ENCODE data around the gene SLC30A7.
"Not testable (repeated sequence)": the region's sequence is repeated elsewhere in the genome, so short reads cannot be mapped to it uniquely, and the experiment has no call there.

SLC30A7 gene

GRCh38 chr1:100895540-100896480 is at the start of gene SLC30A7:
SLC30A7 (plus strand) TSS chr1:100896090; CDS start chr1:100896263, 173 bp downstream.
- DNase-seq: no peak

GRCh38 chr1:100847361-100848082 is 48.4 kb upstream of the SLC30A7 start:
- DNase-seq: peak; percentile 20

- no peak for DNase-seq
Measured at GRCh38 chr1:100851726-100852125, 44.2 kb upstream of the SLC30A7 start.

- DNase-seq: no peak
Measured at GRCh38 chr1:100852976-100853375, 42.9 kb upstream of the SLC30A7 start.

- DNase-seq: not testable (repeated sequence)
Measured at GRCh38 chr1:100855116-100855515, 40.8 kb upstream of the SLC30A7 start.

- no peak for DNase-seq
Measured at GRCh38 chr1:100860397-100860991, 35.4 kb upstream of the SLC30A7 start.

GRCh38 chr1:100861379-100861778 is 34.5 kb upstream of the SLC30A7 start:
- no peak for DNase-seq

- DNase-seq: no peak
Measured at GRCh38 chr1:100862591-100862990, 33.3 kb upstream of the SLC30A7 start.

- no peak for DNase-seq
Measured at GRCh38 chr1:100866041-100866900, 29.6 kb upstream of the SLC30A7 start.

GRCh38 chr1:100866901-100867206 is 29.0 kb upstream of the SLC30A7 start:
- no peak for DNase-seq

- no peak for DNase-seq
Measured at GRCh38 chr1:100868364-100868995, 27.4 kb upstream of the SLC30A7 start.

- DNase-seq: no peak
Measured at GRCh38 chr1:100869996-100870395, 25.9 kb upstream of the SLC30A7 start.

GRCh38 chr1:100874433-100874832 is 21.5 kb upstream of the SLC30A7 start:
- no peak for DNase-seq

- DNase-seq: no peak
Measured at GRCh38 chr1:100875228-100875627, 20.7 kb upstream of the SLC30A7 start.

GRCh38 chr1:100876291-100876690 is 19.6 kb upstream of the SLC30A7 start:
- no peak for DNase-seq

- no peak for DNase-seq
Measured at GRCh38 chr1:100879422-100879821, 16.5 kb upstream of the SLC30A7 start.

GRCh38 chr1:100881687-100882086 is 14.2 kb upstream of the SLC30A7 start:
- no peak for DNase-seq

GRCh38 chr1:100882698-100883097 is 13.2 kb upstream of the SLC30A7 start:
- DNase-seq: no peak

- DNase-seq: no peak
Measured at GRCh38 chr1:100883963-100884362, 11.9 kb upstream of the SLC30A7 start.

- not testable (repeated sequence) for DNase-seq
Measured at GRCh38 chr1:100889007-100889406, 6.9 kb upstream of the SLC30A7 start.

- DNase-seq: not testable (repeated sequence)
Measured at GRCh38 chr1:100889869-100890482, 5.9 kb upstream of the SLC30A7 start.

- DNase-seq: no peak
Measured at GRCh38 chr1:100891380-100891779, 4.5 kb upstream of the SLC30A7 start.
